AG20443 (cell line): ENCODE data around the gene CAPN5.
A peak's percentile ranks its signal among the peaks of the same experiment; 100 is the strongest.
"Not testable (repeated sequence)": the region's sequence is repeated elsewhere in the genome, so short reads cannot be mapped to it uniquely, and the experiment has no call there.

Experiments
- DNase-seq: peaks from one replicate; pipeline ENCODE4 v3.0.0; 2012; ENCODE audit warnings: low spot score, mixed read lengths

Gene CAPN5

DNA sequence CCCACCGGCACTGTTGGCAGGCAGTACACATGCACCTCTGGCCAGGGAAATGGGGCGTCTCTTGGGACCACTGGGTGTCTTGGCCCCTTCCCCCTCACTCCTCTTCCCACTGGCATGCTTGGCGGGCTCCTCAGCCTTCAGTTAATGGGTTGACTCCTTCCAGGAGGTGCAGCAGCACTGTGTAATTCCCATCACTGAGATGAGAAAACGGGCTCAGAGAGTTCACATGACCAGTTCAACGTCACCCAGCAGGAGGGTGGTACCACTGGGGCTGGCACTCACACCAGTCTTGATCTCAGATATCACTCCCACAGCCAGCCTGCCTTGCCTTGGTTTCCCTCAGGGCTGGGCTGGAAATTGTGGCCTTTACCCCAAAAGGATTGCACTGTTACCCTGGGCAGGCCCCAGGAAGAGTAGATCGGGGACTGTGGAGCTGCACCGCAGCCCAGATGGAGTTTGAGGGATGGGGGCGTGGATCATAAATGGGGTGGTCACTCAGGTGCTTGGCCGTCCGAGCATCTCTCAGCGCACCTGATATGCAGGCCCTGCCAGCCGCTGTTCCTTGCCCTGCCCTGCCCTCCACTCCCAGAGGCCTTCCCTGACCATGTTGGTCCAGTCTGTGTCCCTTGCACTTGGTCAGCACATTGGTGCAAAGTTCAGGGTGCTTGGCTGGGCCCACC is 16.9 kb downstream of the CAPN5 start:
- no peak for DNase-seq

GRCh38 chr11:77084581-77085191 is 17.9 kb downstream of the CAPN5 start:
- DNase-seq = no peak

GRCh38 chr11:77085652-77086051 is 18.9 kb downstream of the CAPN5 start:
- no peak for DNase-seq

DNA sequence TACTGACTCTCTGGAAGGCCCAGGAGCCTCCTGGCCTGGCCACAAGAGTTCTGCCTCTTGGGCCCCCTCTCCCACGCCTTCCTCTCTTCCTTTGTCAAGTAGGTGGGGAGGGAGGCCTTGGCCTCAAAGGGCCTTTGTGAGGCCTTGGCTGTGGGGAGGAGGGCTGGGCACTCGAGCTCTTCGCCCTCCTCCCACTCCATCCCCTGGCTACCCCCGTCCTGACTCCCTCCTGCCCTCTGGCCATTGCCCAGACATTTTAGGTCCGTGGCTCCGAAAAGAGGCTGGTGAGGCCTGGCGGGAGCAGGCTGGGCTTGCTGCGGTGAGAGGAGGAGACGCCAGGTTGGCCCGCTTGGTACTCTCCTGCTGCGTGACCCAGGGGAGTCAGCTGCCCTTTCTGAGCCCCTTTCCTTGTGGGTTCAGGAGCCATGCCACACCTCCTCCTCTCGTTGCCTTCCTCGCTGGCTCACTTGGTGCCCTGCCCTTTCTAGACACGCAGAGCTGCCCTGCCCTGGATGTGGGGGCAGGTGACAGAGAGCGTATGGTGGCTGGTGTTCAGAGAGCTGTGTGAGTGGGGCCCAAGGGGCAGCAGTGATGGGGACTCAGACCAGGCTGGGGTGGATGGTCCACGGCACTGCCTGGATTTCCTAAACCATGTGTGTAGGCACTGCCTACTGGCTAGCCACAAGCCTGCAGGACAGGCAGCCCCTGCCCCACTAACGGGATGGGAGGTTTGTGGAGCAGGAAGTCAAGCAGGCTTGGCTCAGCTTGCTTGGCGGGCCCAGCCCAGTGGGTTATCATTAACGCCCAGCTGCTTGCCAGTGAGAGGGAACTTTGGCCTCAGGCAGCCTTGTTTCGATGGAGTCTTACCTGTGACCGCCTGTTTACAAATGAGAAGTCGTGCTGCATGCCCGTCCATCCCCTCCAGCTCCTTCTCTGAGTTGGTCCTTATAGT is 20.0 kb downstream of the CAPN5 start:
- no peak for DNase-seq

GRCh38 chr11:77087723-77088225 is 21.0 kb downstream of the CAPN5 start:
- DNase-seq = no peak

GRCh38 chr11:77088236-77089003 is 21.6 kb downstream of the CAPN5 start:
- DNase-seq = no peak

DNA sequence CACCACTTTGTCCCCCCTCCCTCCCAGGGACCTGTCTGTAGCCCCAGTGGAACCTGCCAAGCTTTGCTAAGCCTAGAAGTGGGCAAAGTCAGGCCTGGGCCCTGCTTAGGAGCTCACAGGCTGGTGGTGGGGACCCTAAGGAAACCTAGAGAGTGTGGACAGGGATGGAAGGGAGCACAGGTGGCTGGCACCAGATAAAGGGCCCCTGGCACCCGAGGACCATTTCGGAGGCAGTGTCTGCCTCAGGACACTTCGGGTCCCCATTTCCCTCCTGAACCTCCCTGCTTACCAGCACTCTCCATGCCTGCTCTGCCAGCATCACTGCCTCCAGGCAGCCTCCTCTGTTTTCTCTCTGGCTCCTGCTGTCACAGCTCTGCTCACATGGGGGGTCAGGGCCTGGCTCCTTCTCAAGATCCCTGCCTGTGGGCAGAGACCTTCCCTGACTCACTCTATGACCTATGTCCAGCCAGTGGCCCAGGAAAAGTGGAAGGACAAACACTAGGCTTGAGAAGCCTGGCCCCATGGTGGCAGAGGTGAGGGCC is 22.3 kb downstream of the CAPN5 start:
- DNase-seq = no peak

DNA sequence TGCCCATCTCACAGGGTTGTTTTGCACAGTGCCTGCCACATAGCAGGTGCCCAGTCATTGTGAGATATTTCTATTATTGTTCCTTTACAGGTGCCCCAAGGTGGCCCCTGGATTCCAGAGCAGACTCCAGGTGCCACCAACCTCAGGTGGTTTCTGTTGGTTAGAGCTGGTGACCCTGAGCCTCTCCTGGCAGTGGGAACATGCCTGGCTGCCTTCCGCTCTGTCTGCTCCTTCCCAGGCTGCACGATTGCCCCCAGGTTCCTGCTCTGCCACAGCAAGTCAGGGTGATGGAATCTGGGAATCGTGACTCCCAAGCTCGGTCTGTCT is 23.2 kb downstream of the CAPN5 start:
- DNase-seq = no peak

GRCh38 chr11:77090373-77091111 is 23.8 kb downstream of the CAPN5 start:
- no peak for DNase-seq

DNA sequence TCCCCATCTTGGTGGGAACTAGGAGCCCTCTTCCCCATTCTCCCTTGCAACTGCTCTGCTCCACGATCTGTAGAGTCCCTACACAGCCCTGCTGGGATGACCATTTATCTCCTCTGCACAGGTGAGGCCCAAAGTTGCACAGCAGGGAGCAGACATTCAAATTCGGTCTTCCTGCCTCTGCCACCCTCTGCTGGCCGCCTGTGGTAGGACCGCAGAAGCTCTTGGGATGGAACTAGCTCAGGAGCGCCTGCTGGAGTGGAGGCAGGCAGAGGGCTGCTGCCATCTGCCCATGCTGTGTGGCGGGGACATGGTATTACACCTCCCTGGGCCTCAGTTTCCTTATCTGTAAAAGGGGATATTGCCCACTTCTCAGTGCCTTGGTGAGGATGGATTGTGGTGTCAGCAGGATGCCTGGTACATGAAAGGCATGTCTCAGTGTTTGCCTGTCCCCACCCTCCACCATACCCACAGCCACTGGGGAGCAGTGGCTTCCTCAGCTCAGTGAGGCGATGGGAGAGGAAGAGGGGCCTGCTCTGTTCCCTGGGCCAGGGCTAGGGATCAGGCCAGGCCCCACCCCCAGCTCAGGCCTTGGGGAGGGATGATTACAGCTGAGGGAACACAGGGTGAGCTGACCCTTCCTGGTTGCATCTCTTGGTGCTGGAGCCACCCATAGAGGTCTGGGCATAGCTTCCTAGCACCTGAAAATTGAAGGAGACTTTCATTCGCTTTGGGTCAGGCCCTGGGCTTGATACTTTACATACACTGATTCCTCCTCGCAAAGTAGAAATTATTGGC is 24.6 kb downstream of the CAPN5 start:
- DNase-seq = peak; percentile 92

- no peak for DNase-seq
These were observed 25.6 kb downstream of the CAPN5 start for GRCh38 chr11:77092382-77092781.

DNA sequence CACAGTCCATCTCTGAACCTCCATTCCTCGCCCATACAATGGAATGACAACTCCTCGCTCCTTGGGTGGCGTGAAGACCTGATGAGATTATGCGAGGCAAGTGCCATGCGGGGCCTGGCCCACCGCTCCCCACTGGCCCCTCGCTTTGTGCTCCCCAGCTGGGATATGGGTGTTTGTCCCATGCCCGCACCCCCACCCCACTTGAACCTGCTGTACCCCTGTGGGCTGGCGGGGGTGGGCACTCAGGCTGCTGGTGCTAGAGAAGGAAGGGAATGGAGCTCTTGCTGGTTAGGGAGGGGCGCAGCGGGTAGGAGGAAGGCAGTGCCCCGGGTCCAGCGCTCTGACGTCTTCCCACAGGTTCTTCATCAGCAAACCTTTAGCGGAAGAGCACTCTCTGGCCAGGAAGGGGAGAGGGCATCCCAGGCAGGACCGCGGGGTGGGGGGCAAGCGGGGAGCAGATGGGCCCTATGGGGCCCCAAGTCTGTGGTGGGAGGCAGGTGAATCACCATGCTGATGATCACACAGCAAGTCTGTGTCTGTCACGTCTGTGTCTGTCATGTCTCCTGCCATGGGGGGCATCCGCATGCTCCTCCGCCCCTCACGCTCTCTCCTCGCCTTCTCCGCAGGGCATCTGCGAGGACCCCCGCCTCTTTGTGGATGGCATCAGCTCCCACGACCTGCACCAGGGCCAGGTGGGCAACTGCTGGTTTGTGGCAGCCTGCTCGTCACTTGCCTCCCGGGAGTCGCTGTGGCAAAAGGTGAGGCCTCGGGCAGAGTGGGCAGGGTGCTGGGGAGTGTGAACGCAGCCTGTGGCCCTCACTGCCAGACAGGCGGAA is 26.5 kb downstream of the CAPN5 start:
- no peak for DNase-seq

GRCh38 chr11:77093987-77094840 is 27.4 kb downstream of the CAPN5 start:
- no peak for DNase-seq

GRCh38 chr11:77094841-77095365 is 28.1 kb downstream of the CAPN5 start:
- DNase-seq = no peak

- DNase-seq = no peak
These were observed 29.1 kb downstream of the CAPN5 start for GRCh38 chr11:77095551-77096490.

GRCh38 chr11:77096591-77097019 is 29.8 kb downstream of the CAPN5 start:
- DNase-seq = no peak

- not testable (repeated sequence) for DNase-seq
These were observed 30.4 kb downstream of the CAPN5 start for GRCh38 chr11:77097180-77097579.
